HTERT RPE-1 (cell line): ENCODE measurements around the gene CAPZB.

Experiments used
- in situ Hi-C: fragments of 300-500 bp; cut with MboI; formaldehyde crosslinking; loops from 4 replicates; pipeline ENCODE4 v1.14.3; 2020; ENCODE audit warnings: low sequenced_read_pairs

Gene CAPZB

GRCh38 chr1:19390901-19391595 is 94.3 kb downstream of the CAPZB start:
- in situ Hi-C loops = no loop called here

DNA sequence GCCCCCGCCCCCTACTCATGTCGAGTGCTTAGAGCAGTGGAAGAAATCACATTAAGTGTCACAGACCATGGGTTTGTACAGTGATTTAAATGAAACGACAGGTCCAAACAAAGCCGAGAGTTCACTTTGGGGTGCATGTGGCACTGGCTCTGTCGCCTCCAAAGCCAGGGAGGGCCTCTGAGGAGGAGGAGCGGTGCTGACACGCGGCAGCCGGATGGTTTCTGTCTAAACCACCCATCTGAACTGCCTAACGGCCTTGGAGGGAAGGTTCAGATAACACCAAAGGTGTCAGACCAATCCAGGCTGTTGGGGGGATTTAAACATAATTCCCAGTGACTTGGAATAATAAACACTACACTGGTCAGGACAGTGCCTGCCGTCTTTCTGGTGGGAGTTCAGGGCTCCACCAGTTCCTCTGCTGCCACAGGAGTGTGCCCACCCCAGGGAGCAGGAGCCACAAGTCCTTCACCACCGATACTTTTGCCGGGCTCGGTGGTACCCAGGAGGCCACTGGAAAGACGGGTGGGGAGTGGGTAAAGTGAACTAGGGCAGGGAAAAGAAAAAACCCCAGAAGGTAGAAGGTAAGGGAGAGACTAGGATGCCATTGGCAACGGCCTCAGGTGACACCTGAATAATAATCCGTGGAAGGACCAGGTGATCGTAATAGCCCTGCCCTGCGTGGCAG is 95.0 kb downstream of the CAPZB start:
- in situ Hi-C loops = no loop called here

GRCh38 chr1:19388980-19389379 is 96.4 kb downstream of the CAPZB start:
- in situ Hi-C loops = no loop called here

- in situ Hi-C loops = no loop called here
These were observed 98.3 kb downstream of the CAPZB start for GRCh38 chr1:19387045-19387467.

DNA sequence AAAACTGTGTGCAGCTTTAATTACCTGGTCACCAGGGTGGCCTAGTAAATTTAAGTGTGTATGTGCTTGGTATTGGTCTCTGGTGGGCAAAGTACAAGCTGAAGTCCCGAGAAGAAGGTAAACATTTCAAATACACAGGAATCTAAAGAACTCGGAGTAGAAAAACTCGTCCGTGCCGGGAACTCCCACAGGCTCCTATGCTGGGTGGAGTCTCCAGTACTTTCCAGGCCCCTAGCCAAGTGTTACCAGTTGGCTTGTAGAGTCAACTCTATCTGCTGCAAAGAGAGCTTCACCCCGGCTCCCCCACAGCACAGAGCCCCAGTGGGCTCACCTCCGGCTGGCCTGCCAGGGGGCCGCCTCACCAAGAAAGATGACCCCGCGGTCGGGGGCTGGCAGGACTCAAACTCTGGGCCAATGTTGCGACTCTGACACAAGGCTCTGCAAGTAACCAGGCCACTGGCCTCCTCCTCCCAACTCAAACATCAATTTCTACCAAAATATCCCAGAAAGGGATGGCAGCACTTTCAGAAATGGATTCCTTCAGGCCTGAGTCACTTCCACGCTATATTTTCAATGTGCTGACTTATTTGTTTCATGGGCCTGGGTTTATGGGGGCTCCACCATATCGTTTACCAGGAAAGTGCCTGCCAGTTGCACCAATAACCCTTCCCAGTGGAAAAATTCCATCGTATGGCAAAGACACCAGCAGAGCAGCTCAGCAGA is 99.3 kb downstream of the CAPZB start:
- in situ Hi-C loops = no loop called here

DNA sequence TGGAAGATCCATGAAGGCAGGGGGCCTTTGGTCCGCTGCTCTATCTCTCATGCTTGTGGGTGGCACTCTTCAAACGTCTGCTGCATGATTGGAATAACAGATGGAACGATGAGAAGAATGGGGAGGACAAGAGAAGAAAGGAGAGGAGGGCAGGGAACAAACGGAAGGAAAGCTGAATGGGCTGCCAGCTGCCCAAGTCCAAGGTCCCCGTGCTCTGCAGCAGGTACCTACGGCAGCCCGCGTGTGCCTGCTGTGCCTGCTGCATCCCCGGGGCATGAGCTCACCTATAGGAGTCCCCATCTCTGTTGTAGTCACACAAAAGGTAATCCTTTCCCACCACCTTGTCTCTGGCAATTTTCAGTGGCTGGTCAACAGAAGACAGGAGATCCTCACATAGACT is 100.1 kb downstream of the CAPZB start:
- in situ Hi-C loops = no loop called here

DNA sequence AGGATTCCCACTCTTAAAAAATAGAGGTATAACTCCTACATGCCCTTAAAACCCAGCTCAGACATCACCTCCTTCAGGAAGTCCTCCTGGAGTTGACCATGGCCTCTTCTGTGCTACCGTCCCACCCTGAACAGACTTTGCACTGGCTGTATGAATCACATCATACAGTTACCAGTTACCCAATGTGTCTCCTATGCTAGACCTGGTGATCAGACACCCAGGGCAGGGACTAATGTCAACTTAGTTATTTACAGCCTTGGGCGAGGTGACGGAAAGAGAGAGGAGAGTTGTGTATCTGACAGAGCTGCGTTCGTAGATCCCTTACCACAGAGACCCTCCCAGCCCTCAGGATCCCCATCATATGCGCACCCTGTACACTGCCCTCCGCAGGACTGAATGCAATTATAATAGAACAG is 100.6 kb downstream of the CAPZB start:
- in situ Hi-C loops = no loop called here

GRCh38 chr1:19384113-19384512 is 101.2 kb downstream of the CAPZB start:
- in situ Hi-C loops = no loop called here

DNA sequence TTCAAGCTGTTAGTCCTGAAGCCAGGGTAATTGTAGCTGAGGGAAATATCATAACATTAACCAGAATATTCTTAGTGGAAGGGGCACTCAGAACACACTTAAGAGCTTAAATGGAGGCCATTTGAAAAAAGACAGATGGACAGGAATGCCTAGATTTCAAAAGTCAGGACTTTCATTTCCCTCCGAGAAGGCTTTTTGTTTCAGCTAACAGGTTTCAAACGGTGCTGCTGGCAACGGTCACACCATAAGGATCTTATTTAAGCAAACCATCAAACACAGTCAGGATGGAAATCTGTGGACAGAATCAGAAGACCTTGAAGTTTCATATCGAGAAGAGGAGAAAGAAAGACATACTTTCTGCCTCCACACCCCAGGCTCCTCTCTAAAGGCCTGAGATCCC is 103.1 kb downstream of the CAPZB start:
- in situ Hi-C loops = no loop called here

GRCh38 chr1:19381261-19381660 is 104.1 kb downstream of the CAPZB start:
- in situ Hi-C loops = no loop called here

- in situ Hi-C loops = no loop called here
These were observed 107.3 kb downstream of the CAPZB start for GRCh38 chr1:19377812-19378718.

- in situ Hi-C loops = no loop called here
These were observed 108.6 kb downstream of the CAPZB start for GRCh38 chr1:19376428-19377372.

GRCh38 chr1:19375631-19376400 is 109.5 kb downstream of the CAPZB start:
- in situ Hi-C loops = no loop called here

- in situ Hi-C loops = no loop called here
These were observed 110.4 kb downstream of the CAPZB start for GRCh38 chr1:19374926-19375325.

GRCh38 chr1:19374083-19374801 is 111.1 kb downstream of the CAPZB start:
- in situ Hi-C loops = no loop called here

GRCh38 chr1:19373211-19374082 is 111.9 kb downstream of the CAPZB start:
- in situ Hi-C loops = no loop called here

- in situ Hi-C loops = no loop called here
These were observed 112.7 kb downstream of the CAPZB start for GRCh38 chr1:19372602-19373001.
